GM12801 (cell line): ENCODE measurements around the gene CALCR.

Source experiments
- TF ChIP-seq, protein P1 (sequence below): IDR thresholded peaks from one replicate; pipeline ENCODE4 v1.5.1; 2011; ENCODE audit warnings: control low read depth; ENCODE audit not compliant: insufficient read length; ENCODE audit errors: extremely low read depth

CALCR gene

DNA sequence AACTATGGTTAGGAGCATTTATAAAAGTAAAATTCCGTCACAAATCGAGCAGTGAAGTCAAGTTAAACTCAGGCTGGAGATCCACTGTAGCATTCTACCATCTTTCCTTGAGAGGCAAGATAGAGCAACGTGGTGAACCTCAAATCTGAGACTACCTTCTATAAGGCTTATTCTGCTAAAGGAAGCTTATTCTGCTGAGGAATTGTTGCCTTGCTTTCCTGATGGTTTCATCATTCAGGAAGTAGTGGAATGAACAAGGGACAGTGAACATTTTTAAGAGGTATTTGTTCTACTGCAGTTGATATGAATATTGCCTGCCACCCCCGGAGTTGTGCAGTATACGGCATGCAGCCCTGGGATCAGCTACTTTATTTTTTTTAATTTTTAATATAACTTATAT lies 171.6 kb downstream of the CALCR start:
- TF ChIP-seq, protein P1, sequence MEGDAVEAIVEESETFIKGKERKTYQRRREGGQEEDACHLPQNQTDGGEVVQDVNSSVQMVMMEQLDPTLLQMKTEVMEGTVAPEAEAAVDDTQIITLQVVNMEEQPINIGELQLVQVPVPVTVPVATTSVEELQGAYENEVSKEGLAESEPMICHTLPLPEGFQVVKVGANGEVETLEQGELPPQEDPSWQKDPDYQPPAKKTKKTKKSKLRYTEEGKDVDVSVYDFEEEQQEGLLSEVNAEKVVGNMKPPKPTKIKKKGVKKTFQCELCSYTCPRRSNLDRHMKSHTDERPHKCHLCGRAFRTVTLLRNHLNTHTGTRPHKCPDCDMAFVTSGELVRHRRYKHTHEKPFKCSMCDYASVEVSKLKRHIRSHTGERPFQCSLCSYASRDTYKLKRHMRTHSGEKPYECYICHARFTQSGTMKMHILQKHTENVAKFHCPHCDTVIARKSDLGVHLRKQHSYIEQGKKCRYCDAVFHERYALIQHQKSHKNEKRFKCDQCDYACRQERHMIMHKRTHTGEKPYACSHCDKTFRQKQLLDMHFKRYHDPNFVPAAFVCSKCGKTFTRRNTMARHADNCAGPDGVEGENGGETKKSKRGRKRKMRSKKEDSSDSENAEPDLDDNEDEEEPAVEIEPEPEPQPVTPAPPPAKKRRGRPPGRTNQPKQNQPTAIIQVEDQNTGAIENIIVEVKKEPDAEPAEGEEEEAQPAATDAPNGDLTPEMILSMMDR, result no peak

DNA sequence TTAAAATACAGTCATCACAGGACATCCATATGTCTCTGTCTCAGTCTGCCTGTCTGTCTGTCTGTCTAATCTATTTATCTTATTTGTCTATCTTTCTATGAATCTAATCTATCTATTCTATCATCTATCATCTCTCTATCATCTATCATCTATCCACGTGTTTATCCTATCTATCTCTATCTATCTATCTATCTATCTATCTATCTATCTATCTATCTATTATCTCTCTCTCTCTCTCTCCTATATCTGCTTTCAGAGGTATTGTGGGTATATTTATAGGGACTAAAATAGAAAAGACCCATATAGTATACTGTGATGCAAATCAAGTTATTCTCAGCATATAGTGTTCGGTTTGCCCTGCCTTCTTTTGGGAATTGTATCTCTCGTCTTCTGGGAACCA lies 174.9 kb downstream of the CALCR start:
- TF ChIP-seq, protein P1, result no peak

DNA sequence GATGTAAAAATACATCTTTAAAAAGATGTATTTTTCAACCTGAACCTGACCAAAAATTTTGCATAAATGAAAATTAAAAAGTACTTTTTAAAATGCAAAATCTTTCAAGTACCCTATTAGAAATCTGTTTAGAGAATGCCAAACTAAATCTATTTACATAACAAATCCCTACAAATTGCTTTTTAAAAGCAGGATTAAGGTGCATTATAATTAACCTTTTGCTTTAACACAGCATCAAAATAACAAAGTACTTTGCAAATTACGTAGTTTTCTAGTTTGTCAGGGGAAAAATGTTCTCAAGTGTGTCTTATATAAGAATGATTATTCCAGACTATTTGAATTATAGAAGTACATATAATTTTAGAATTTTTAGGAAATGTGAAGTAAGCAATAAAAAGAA lies 181.5 kb downstream of the CALCR start:
- TF ChIP-seq, protein P1, result no peak

DNA sequence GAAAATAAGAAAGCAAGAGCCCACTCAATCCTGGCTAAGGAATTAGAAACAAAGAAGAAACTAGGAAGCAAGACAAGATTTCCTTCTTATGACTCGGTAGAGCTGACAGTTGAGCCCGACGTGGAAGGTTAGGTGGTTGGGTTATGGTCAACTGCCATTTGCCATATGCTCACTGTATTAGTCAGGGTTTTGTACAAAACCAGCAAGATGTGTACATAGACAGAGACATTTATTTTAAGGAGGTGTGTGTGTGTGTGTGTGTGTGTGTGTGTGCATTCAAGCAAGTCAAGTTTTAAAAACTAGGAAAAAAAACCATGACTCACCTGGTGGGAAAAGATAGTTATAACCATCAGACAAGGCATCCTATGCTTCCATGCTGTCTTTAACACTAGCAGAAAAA lies 183.9 kb downstream of the CALCR start:
- TF ChIP-seq, protein P1, result no peak

DNA sequence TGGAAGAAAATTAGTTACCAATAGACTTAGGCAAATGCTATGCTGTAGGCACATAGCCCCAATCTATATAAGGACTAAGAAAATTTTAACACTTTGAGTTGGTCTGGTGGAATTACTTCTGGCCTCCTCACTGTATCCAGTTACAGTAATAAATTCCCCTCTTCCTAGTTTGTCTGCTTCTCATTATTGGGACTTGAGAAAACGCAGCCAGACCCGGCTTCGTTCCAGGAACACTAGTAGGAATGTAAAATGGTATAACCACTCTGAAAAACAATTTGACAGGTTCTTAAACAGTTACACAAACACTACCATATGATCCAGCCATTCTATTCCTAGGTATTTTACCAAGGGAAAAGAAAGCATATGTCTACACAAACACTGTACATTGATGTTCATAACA lies 192.2 kb downstream of the CALCR start:
- TF ChIP-seq, protein P1, result no peak

DNA sequence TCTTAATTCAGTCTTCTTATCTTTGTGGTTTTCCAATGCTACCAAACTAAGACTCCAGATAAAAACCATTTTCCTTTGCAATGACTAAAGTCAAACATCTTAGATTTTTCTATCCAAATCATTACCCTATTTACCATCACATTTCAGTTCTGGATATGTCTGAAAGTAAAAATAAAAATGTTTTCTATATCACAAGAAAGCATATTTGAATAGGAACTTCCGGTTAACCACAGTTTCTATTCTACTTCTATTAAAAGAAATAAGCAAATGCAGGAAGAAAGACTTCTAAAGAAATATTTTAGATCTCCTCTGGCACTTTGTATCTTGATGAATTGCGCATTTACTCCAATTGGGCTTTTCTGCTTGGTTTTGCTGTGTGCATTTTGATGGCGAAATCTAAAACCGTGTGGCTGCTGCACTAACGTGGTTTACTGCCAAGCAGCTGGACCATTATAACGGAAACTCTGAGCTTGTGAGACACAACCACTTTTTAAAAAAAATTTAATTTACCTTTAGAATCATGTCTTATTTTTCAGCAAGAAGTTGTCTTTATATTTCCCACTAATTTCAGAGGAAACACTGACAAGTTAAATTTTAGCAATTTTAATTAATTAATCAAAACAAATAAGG lies 196.3 kb downstream of the CALCR start:
- TF ChIP-seq, protein P1, result no peak

DNA sequence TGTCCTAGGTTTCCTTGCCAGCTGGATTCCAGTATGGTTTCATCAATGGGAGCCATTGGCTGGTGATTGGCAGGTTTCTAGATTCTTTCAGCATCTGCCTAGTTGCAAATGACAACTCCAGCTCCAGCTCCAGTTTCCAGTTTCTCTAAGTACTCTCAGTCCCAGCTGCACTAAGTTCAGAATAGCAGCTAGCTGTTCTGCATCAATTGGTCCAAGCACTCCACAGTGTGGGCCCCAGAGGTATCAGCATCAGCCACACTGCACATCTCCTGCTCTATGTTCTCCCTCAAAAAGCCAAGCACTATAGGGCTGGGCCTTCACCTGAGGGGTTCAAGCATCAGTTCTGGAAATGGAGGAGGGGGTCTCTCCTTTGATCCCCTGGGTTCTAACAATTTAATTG lies 198.9 kb downstream of the CALCR start:
- TF ChIP-seq, protein P1, result no peak
